SK-N-SH (cell line): ENCODE measurements around the gene BCO2. TPM values are rescaled to one million over a fixed set of nuclear protein-coding genes. Genes with fewer than 3 reads are reported as not detected.

ENCODE experiments used
- CTCF ChIA-PET: fragments of 300-600, 350-600 bp; formaldehyde crosslinking; extraction: SDS; loops from one replicate; lab custom pipeline; 2021; lab: Yijun Ruan, JAX
- POLR2A ChIA-PET: fragments of 350-600 bp; sonication (Branson Sonifier 250); formaldehyde crosslinking; extraction: SDS; loops from one replicate; lab custom pipeline; 2020; ENCODE audit warnings: antibody characterized with exemption, inconsistent platforms; lab: Yijun Ruan, JAX
- DNase-seq: peaks from one replicate; pipeline ENCODE4 v3.0.0; 2012
- H2AFZ ChIP-seq: fragments of 200-600 bp; sonication (generic); 2 replicates; pipeline ENCODE4 v1.8.1; 2016; ENCODE audit warnings: antibody characterized with exemption, mild to moderate bottlenecking, low read depth
- H3F3A ChIP-seq: fragments of 200-600 bp; sonication (generic); replicated peaks from 2 replicates; pipeline ENCODE3; 2016; ENCODE audit warnings: antibody characterized with exemption, mild to moderate bottlenecking; ENCODE audit not compliant: insufficient read depth
- H3K27ac ChIP-seq, 2 experiments: fragments of 200-500 bp in 1 of 2; fragments of 200-600 bp in 1 of 2; sonication (Bioruptor generic) in 1 of 2; sonication (generic), shearing (Covaris generic) in 1 of 2; 2 replicates each; pipeline versions ENCODE4 v1.5.1 to v1.6.1; 2014 to 2016; ENCODE audit warnings: low read depth in 2 of 2, inconsistent platforms in 1 of 2, low read length in 1 of 2, mild to moderate bottlenecking in 1 of 2, mixed read lengths in 1 of 2
- H3K27me3 ChIP-seq: fragments of 200-600 bp; sonication (generic), shearing (Covaris generic); 2 replicates; pipeline ENCODE4 v1.6.1; 2016; ENCODE audit warnings: mixed run types; ENCODE audit not compliant: insufficient read depth
- H3K36me3 ChIP-seq, 2 experiments: fragments of 200-500 bp in 1 of 2; fragments of 200-600 bp in 1 of 2; sonication (Bioruptor generic) in 1 of 2; sonication (generic) in 1 of 2; replicated peaks in 1 of 2; 2 replicates each; pipeline versions ENCODE3 to v1.5.1; 2014 to 2016; ENCODE audit warnings: low read length in 1 of 2, mild to moderate bottlenecking in 1 of 2; ENCODE audit not compliant: insufficient read depth in 2 of 2, control insufficient read depth in 1 of 2
- H3K4me1 ChIP-seq, 2 experiments: fragments of 200-500 bp in 1 of 2; fragments of 200-600 bp in 1 of 2; sonication (Bioruptor generic) in 1 of 2; sonication (generic), shearing (Covaris generic) in 1 of 2; 2 replicates each; pipeline versions ENCODE4 v1.5.1 to v1.6.1; 2014 to 2016; ENCODE audit warnings: low read depth in 1 of 2, low read length in 1 of 2, mixed run types in 1 of 2; ENCODE audit not compliant: insufficient read depth in 2 of 2, control insufficient read depth in 1 of 2
- H3K4me2 ChIP-seq: fragments of 200-600 bp; sonication (generic), shearing (Covaris generic); 2 replicates; pipeline ENCODE4 v1.6.1; 2017; ENCODE audit warnings: mixed run types
- H3K4me3 ChIP-seq, 2 experiments: fragments of 200-500 bp in 1 of 2; fragments of 200-600 bp in 1 of 2; sonication (Bioruptor generic) in 1 of 2; sonication (generic), shearing (Covaris generic) in 1 of 2; 2 replicates each; pipeline versions ENCODE4 v1.5.1 to v1.8.1; 2014 to 2016; ENCODE audit warnings: low read depth in 2 of 2, inconsistent platforms in 1 of 2, low read length in 1 of 2, mild to moderate bottlenecking in 1 of 2, mixed read lengths in 1 of 2, moderate library complexity in 1 of 2
- H3K79me2 ChIP-seq: fragments of 200-600 bp; sonication (generic); 2 replicates; pipeline ENCODE4 v1.8.1; 2017; ENCODE audit warnings: mild to moderate bottlenecking; ENCODE audit not compliant: insufficient read depth
- H3K9ac ChIP-seq: fragments of 200-600 bp; sonication (generic); 2 replicates; pipeline ENCODE4 v1.6.1; 2017; ENCODE audit warnings: mixed run types
- H3K9me2 ChIP-seq: fragments of 200-600 bp; sonication (generic); 2 replicates; pipeline ENCODE4 v1.6.1; 2017; ENCODE audit warnings: mixed run types
- H3K9me3 ChIP-seq: fragments of 200-600 bp; sonication (generic); 2 replicates; pipeline ENCODE4 v1.6.1; 2017; ENCODE audit warnings: mixed run types, mild to moderate bottlenecking, moderate library complexity
- H4K20me1 ChIP-seq: fragments of 200-600 bp; sonication (generic); 2 replicates; pipeline ENCODE4 v1.6.1; 2017; ENCODE audit warnings: mild to moderate bottlenecking, mixed run types; ENCODE audit not compliant: insufficient read depth
- CHD2 ChIP-seq: fragments of 150-350 bp; IDR thresholded peaks from 2 replicates; pipeline ENCODE4 v1.6.1; 2018; ENCODE audit warnings: low read length; ENCODE audit not compliant: partially characterized antibody
- EZH2phosphoT487 ChIP-seq: fragments of 200-600 bp; sonication (generic); IDR thresholded peaks from 2 replicates; pipeline ENCODE4 v1.6.1; 2017; ENCODE audit warnings: low read depth, mixed run types, mild to moderate bottlenecking, antibody characterized with exemption, moderate library complexity, borderline replicate concordance
- FOXJ3 ChIP-seq: sonication (generic); formaldehyde crosslinking; IDR thresholded peaks from 2 replicates; pipeline ENCODE4 v1.5.1; 2020; ENCODE audit warnings: mild to moderate bottlenecking, missing genetic modification reagents
- FOXM1 ChIP-seq: IDR thresholded peaks from 2 replicates; pipeline ENCODE4 v1.4.0; 2012; ENCODE audit warnings: low read depth, mild to moderate bottlenecking
- GATA2 ChIP-seq: sonication (generic); formaldehyde crosslinking; IDR thresholded peaks from 2 replicates; pipeline ENCODE4 v1.5.0; 2020; ENCODE audit warnings: mild to moderate bottlenecking, missing genetic modification reagents
- JUND ChIP-seq: IDR thresholded peaks from 2 replicates; pipeline ENCODE4 v1.4.0; 2012
- MEF2A ChIP-seq: IDR thresholded peaks from 2 replicates; pipeline ENCODE4 v1.4.0; 2012; ENCODE audit warnings: low read depth, borderline replicate concordance
- NRF1 ChIP-seq: IDR thresholded peaks from 2 replicates; pipeline ENCODE4 v1.6.1; 2012; ENCODE audit warnings: low read depth, mild to moderate bottlenecking, low read length
- RCOR1 ChIP-seq: fragments of 150-350 bp; IDR thresholded peaks from 2 replicates; pipeline ENCODE4 v1.6.1; 2017; ENCODE audit warnings: antibody characterized with exemption, low read length
- RFX5 ChIP-seq: IDR thresholded peaks from 2 replicates; pipeline ENCODE4 v1.6.1; 2012; ENCODE audit warnings: mild to moderate bottlenecking, improper control_type of control experiment, low read length
- RXRA ChIP-seq: IDR thresholded peaks from 2 replicates; pipeline ENCODE4 v1.4.0; 2012; ENCODE audit warnings: low read depth, mild to moderate bottlenecking, borderline replicate concordance
- SIN3A ChIP-seq: IDR thresholded peaks from 2 replicates; pipeline ENCODE4 v1.6.1; 2012; ENCODE audit warnings: low read depth, mild to moderate bottlenecking, low read length, moderate library complexity, borderline replicate concordance
- SMC3 ChIP-seq: IDR thresholded peaks from 2 replicates; pipeline ENCODE4 v1.6.1; 2012; ENCODE audit warnings: low read depth, low read length, improper control_type of control experiment
- TCF12 ChIP-seq: IDR thresholded peaks from 2 replicates; pipeline ENCODE4 v1.4.0; 2012
- ZBTB33 ChIP-seq: IDR thresholded peaks from 2 replicates; pipeline ENCODE4 v1.4.0; 2012; ENCODE audit warnings: low read depth, borderline replicate concordance
- WGBS: methylation state at CpG from one replicate; pipeline ENCODE4 v1.1.6; 2017; ENCODE audit warnings: low lambda C conversion rate; 5-methylcytosine and 5-hydroxymethylcytosine counted together
- polyA plus RNA-seq, 3 experiments: library from polyadenylated mRNA; depleted of rRNA; stranded (reverse); fragments of >200 nt; gene quantifications; 2 replicates each; pipeline ENCODE4 v1.2.3, GENCODE V29; 2012
- TF ChIP-seq, protein P1 (sequence below): fragments of 200-600 bp; sonication (generic); IDR thresholded peaks from 2 replicates; pipeline ENCODE4 v1.6.1; 2017; ENCODE audit warnings: antibody characterized with exemption, mild to moderate bottlenecking, moderate library complexity
- TF ChIP-seq, protein P2 (sequence below): fragments of 150-350 bp; IDR thresholded peaks from 2 replicates; pipeline ENCODE4 v1.6.1; 2016; ENCODE audit warnings: mild to moderate bottlenecking, low read depth, low read length
- TF ChIP-seq, protein P3 (sequence below): IDR thresholded peaks from 2 replicates; pipeline ENCODE4 v1.6.1; 2012; ENCODE audit warnings: mild to moderate bottlenecking, low read depth, low read length, moderate library complexity
- TF ChIP-seq, protein P4 (sequence below): IDR thresholded peaks from 2 replicates; pipeline ENCODE4 v1.4.0; 2012; ENCODE audit warnings: low read depth

Gene BCO2
- polyA plus RNA-seq, 1 of the 3 experiments (the other 2 are of a cell fraction) = 0.87 TPM

- H2AFZ ChIP-seq = no peak overlapping the region
- no peaks in the 10 kb centered on the region; a peak in 1 of 4 replicates for H3K4me1 ChIP-seq
- no peak overlapping the region for H3K27ac ChIP-seq
- no peaks in the 10 kb centered on the region for H3K27me3 ChIP-seq
- no peaks in the 10 kb centered on the region for H3K79me2 ChIP-seq
- WGBS = 86% methylated on average over 3 of the region's 3 CpGs
- CTCF ChIA-PET = interaction anchor here (0.8 to 2.1 kb wide), 3 partner anchors 37 to 76 kb away, joined by 3 to 10 read pairs (median 4); partner anchors contain the start of gene BCO2
- no peaks in the 10 kb centered on the region for H3K36me3 ChIP-seq
- H3F3A ChIP-seq = no peaks in the 10 kb centered on the region
- DNase-seq = no peak
- H3K9me3 ChIP-seq = no peaks in the 10 kb centered on the region
- no peaks in the 10 kb centered on the region for H4K20me1 ChIP-seq
- H3K4me2 ChIP-seq = no peak overlapping the region
- no peak overlapping the region for H3K4me3 ChIP-seq
- H3K9me2 ChIP-seq = no peaks in the 10 kb centered on the region
- H3K9ac ChIP-seq = no peak overlapping the region
- POLR2A ChIA-PET = no interaction called here
- TF ChIP-seq, protein P1, sequence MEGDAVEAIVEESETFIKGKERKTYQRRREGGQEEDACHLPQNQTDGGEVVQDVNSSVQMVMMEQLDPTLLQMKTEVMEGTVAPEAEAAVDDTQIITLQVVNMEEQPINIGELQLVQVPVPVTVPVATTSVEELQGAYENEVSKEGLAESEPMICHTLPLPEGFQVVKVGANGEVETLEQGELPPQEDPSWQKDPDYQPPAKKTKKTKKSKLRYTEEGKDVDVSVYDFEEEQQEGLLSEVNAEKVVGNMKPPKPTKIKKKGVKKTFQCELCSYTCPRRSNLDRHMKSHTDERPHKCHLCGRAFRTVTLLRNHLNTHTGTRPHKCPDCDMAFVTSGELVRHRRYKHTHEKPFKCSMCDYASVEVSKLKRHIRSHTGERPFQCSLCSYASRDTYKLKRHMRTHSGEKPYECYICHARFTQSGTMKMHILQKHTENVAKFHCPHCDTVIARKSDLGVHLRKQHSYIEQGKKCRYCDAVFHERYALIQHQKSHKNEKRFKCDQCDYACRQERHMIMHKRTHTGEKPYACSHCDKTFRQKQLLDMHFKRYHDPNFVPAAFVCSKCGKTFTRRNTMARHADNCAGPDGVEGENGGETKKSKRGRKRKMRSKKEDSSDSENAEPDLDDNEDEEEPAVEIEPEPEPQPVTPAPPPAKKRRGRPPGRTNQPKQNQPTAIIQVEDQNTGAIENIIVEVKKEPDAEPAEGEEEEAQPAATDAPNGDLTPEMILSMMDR = no peak
- TF ChIP-seq RFX5 = no peak
- no peak for TF ChIP-seq SMC3
- no peak for TF ChIP-seq FOXJ3
- TF ChIP-seq RCOR1 = no peak
- TF ChIP-seq, protein P2, sequence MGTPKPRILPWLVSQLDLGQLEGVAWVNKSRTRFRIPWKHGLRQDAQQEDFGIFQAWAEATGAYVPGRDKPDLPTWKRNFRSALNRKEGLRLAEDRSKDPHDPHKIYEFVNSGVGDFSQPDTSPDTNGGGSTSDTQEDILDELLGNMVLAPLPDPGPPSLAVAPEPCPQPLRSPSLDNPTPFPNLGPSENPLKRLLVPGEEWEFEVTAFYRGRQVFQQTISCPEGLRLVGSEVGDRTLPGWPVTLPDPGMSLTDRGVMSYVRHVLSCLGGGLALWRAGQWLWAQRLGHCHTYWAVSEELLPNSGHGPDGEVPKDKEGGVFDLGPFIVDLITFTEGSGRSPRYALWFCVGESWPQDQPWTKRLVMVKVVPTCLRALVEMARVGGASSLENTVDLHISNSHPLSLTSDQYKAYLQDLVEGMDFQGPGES = no peak
- TF ChIP-seq, protein P3, sequence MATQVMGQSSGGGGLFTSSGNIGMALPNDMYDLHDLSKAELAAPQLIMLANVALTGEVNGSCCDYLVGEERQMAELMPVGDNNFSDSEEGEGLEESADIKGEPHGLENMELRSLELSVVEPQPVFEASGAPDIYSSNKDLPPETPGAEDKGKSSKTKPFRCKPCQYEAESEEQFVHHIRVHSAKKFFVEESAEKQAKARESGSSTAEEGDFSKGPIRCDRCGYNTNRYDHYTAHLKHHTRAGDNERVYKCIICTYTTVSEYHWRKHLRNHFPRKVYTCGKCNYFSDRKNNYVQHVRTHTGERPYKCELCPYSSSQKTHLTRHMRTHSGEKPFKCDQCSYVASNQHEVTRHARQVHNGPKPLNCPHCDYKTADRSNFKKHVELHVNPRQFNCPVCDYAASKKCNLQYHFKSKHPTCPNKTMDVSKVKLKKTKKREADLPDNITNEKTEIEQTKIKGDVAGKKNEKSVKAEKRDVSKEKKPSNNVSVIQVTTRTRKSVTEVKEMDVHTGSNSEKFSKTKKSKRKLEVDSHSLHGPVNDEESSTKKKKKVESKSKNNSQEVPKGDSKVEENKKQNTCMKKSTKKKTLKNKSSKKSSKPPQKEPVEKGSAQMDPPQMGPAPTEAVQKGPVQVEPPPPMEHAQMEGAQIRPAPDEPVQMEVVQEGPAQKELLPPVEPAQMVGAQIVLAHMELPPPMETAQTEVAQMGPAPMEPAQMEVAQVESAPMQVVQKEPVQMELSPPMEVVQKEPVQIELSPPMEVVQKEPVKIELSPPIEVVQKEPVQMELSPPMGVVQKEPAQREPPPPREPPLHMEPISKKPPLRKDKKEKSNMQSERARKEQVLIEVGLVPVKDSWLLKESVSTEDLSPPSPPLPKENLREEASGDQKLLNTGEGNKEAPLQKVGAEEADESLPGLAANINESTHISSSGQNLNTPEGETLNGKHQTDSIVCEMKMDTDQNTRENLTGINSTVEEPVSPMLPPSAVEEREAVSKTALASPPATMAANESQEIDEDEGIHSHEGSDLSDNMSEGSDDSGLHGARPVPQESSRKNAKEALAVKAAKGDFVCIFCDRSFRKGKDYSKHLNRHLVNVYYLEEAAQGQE = no peak
- no peak for TF ChIP-seq SIN3A
- TF ChIP-seq JUND = no peak
- TF ChIP-seq, protein P4, sequence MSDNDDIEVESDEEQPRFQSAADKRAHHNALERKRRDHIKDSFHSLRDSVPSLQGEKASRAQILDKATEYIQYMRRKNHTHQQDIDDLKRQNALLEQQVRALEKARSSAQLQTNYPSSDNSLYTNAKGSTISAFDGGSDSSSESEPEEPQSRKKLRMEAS = no peak
These were observed 37.0 kb downstream of the BCO2 start for GRCh38 chr11:112212290-112212689.

- DNase-seq = no peak
- Histone ChIP-seq H3F3A (no peaks in the 10 kb centered on the region), H2AFZ (no peak overlapping the region), H3K4me2 (no peak overlapping the region), H3K27ac (no peak overlapping the region), H3K4me3 (no peak overlapping the region), H3K36me3 (no peaks in the 10 kb centered on the region), H3K79me2 (no peaks in the 10 kb centered on the region), H3K9ac (no peak overlapping the region), H3K9me3 (no peaks in the 10 kb centered on the region), H4K20me1 (no peaks in the 10 kb centered on the region), H3K9me2 (no peaks in the 10 kb centered on the region), H3K4me1 (no peaks in the 10 kb centered on the region; a peak in 1 of 4 replicates), H3K27me3 (no peaks in the 10 kb centered on the region)
- CTCF ChIA-PET = interaction anchor here (1.0 to 2.1 kb wide), 2 partner anchors 67 to 76 kb away, joined by 3 to 10 read pairs; no protein-coding TSS in a partner anchor
- POLR2A ChIA-PET = no interaction called here
- no peak for TF ChIP-seq RCOR1
- no peak for TF ChIP-seq FOXM1
- no peak for TF ChIP-seq JUND
- TF ChIP-seq NRF1 = no peak
- no peak for TF ChIP-seq RXRA
- no peak for TF ChIP-seq SIN3A
- TF ChIP-seq EZH2phosphoT487 = no peak
- TF ChIP-seq ZBTB33 = no peak
- no peak for TF ChIP-seq CHD2
- no peak for TF ChIP-seq SMC3
- TF ChIP-seq RFX5 = no peak
- TF ChIP-seq GATA2 (CRISPR knock-in tag) = no peak
- no peak for TF ChIP-seq MEF2A
- no peak for TF ChIP-seq TCF12
These were observed 37.4 kb downstream of the BCO2 start for GRCh38 chr11:112212710-112213109.
